AG04449 (cell line): ENCODE results near the gene EXOC4.
"Not testable (repeated sequence)": the region's sequence is repeated elsewhere in the genome, so short reads cannot be mapped to it uniquely, and the experiment has no call there.

Experiments used
- CTCF ChIA-PET: fragments of 350-600 bp; formaldehyde crosslinking; extraction: SDS; loops from one replicate; lab custom pipeline; 2021; ENCODE audit warnings: antibody characterized with exemption; lab: Yijun Ruan, JAX
- POLR2A ChIA-PET: fragments of 400-600, 350-600 bp; formaldehyde crosslinking; extraction: SDS; loops from one replicate; lab custom pipeline; 2020; ENCODE audit warnings: antibody characterized with exemption, inconsistent platforms; lab: Yijun Ruan, JAX
- DNase-seq: peaks from one replicate; pipeline ENCODE4 v3.0.0-alpha.2; 2010; ENCODE audit warnings: low read depth, low spot score
- H3K4me3 ChIP-seq: 2 replicates; pipeline ENCODE4 v1.5.1; 2011; ENCODE audit warnings: low read depth, mild to moderate bottlenecking, control low read depth, low read length
- CTCF ChIP-seq: IDR thresholded peaks from one replicate; pipeline ENCODE4 v1.5.1; 2011; ENCODE audit warnings: mild to moderate bottlenecking, moderate library complexity, low read length, control low read depth, inconsistent platforms; ENCODE audit not compliant: insufficient read depth; ENCODE audit errors: missing control alignments

The EXOC4 gene

DNA sequence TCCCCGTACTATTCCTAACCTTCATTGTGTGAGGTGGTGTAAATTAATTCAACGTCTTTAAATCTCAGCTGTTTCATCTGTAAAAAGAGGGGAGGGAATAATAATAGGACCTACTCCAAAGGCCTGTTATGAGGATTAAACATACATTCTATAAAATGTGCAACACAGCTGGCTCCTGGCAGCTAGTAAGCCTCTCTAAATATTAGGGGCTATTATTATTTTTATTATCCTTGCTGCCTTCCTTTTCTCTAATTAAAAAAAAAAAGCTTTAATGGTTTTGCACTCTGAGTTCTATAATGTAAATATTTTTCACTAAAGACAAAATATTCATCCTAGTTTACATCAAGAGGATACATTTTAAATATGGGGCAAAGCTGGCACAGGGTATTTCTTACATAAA lies 19.5 kb downstream of the EXOC4 start:
- no peak overlapping the region for H3K4me3 ChIP-seq
- DNase-seq: no peak
- POLR2A ChIA-PET: no interaction called here
- no peak for TF ChIP-seq CTCF
- CTCF ChIA-PET: interaction anchor here (1.6 kb wide), 1 partner anchor 162 kb away, joined by 3 read pairs; no protein-coding TSS in a partner anchor

DNA sequence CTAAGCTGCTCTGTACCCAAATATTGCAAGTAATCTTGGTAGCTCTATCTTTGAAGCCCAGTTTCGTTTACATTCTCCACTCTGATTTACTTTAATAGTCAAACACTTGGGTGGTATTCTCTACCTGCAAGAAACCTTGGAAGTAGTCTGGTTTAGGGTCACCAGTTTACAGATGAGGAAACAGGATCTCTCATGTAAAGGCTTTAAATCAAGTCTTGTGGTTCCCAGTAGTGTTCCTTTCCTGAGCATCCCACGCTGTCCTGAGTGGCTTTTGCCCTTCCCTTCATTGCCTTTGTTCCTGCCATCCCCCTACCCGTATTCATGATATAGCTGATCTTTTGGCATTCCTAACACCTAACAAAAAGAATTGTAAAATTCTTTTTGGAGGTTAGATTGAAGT lies 20.3 kb downstream of the EXOC4 start:
- DNase-seq: no peak
- CTCF ChIA-PET: interaction anchor here (1.6 kb wide), 1 partner anchor 161 kb away, joined by 3 read pairs; no protein-coding TSS in a partner anchor
- no peak for TF ChIP-seq CTCF
- no peak overlapping the region for H3K4me3 ChIP-seq
- POLR2A ChIA-PET: no interaction called here

GRCh38 chr7:133274265-133274664 lies 21.4 kb downstream of the EXOC4 start:
- no peak for DNase-seq
- CTCF ChIA-PET: no interaction called here
- POLR2A ChIA-PET: no interaction called here
- TF ChIP-seq CTCF: no peak
- H3K4me3 ChIP-seq: no peak overlapping the region

GRCh38 chr7:133275008-133275407 lies 22.1 kb downstream of the EXOC4 start:
- CTCF ChIA-PET: no interaction called here
- no peak for DNase-seq
- no peak for TF ChIP-seq CTCF
- H3K4me3 ChIP-seq: no peak overlapping the region
- POLR2A ChIA-PET: no interaction called here

DNA sequence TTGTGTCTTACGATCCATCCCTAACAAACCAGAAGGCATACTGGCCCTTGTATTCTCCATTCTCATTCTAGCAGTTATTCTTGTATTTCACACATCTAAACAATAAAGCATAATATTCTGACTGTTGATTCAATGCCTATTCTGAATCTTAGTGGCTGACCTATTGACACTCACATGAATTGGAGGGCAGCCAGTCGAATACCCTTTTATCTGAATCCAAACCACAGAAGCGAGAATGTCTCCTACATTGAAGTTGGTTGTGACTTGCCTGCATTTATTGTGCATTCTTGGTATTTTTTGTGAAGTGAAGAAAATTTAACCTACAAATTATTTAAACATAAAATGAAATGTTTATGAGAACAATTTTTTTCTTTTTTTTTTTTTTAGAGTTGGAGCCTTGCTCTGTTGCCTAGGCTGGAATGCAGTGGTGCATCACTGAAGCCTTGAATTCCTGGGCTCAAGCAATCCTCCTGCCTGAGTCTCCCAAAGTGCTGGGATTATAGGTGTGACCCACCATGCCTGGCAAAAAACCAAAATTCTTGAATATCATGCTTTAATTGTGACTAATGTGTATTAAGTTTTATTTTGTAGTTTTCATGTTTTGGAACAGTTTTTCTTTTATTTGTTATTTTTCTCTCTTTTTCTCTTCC lies 22.7 kb downstream of the EXOC4 start:
- CTCF ChIA-PET: no interaction called here
- no peak overlapping the region for H3K4me3 ChIP-seq
- DNase-seq: no peak
- POLR2A ChIA-PET: no interaction called here
- TF ChIP-seq CTCF: no peak

GRCh38 chr7:133278975-133279374 lies 26.1 kb downstream of the EXOC4 start:
- DNase-seq, CTCF ChIA-PET, H3K4me3 ChIP-seq, POLR2A ChIA-PET: not testable (repeated sequence)

DNA sequence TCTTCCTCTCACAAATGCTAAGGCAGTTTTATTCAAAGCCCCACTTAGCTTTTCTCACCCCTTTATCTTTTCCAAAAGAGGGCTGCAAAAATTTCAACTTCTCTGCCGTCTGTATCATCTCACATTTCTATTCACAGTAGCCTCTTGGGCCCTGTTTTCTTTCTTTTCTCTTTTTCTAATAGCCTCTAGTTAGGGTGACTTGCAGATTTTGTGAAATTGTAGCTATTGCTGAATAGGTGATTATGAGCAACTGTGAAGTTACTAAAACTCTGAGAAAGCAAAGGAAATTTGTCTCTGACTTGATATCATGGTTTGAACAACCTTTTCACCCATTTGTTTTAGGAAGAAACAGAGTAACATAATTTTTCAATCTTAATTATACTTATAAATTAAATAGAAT lies 29.2 kb downstream of the EXOC4 start:
- no peak for TF ChIP-seq CTCF
- ChIA-PET CTCF (no interaction called here), POLR2A (no interaction called here)
- H3K4me3 ChIP-seq: no peak overlapping the region
- no peak for DNase-seq
